DND-41 (cell line): ENCODE data around the gene PHF20.

Experiments used
- ATAC-seq: fragments of 200-7000 bp; cut with Tn5 transposase; 3 replicates; pipeline ENCODE4 v1.9.1; 2021; ENCODE audit warnings: low read depth; ENCODE audit not compliant: insufficient read depth
- DNase-seq: peaks from one replicate; pipeline ENCODE4 v3.0.0-alpha.2; 2020
- H2AFZ ChIP-seq: 2 replicates; pipeline ENCODE4 v1.6.0; 2012; ENCODE audit warnings: low read depth, low read length
- H3K27ac ChIP-seq: 2 replicates; pipeline ENCODE4 v1.5.1; 2012; ENCODE audit warnings: low read length, inconsistent platforms
- H3K27me3 ChIP-seq: fragments of 200-600 bp; sonication (generic); 2 replicates; pipeline ENCODE4 v1.6.0; 2012; ENCODE audit warnings: low read length, mild to moderate bottlenecking, inconsistent platforms; ENCODE audit not compliant: insufficient read depth, poor library complexity
- H3K36me3 ChIP-seq: 2 replicates; pipeline ENCODE4 v1.5.1; 2012; ENCODE audit warnings: low read length, inconsistent platforms; ENCODE audit not compliant: insufficient read depth
- H3K4me1 ChIP-seq: 2 replicates; pipeline ENCODE4 v1.5.1; 2012; ENCODE audit warnings: mild to moderate bottlenecking, low read length; ENCODE audit not compliant: insufficient read depth
- H3K4me2 ChIP-seq: 2 replicates; pipeline ENCODE4 v1.6.0; 2012; ENCODE audit warnings: mild to moderate bottlenecking, moderate library complexity, low read length, inconsistent platforms; ENCODE audit not compliant: insufficient read depth
- H3K4me3 ChIP-seq, 2 experiments: fragments of 200-600 bp in 1 of 2; shearing (Covaris generic) in 1 of 2; 2 replicates each; pipeline ENCODE4 v1.5.1; 2012 to 2016; ENCODE audit warnings: inconsistent platforms in 2 of 2, low read length in 2 of 2, mild to moderate bottlenecking in 2 of 2, low read depth in 1 of 2, moderate library complexity in 1 of 2
- H3K79me2 ChIP-seq: 2 replicates; pipeline ENCODE4 v1.6.0; 2012; ENCODE audit warnings: low read length, inconsistent platforms; ENCODE audit not compliant: insufficient read depth
- H3K9ac ChIP-seq: 2 replicates; pipeline ENCODE4 v1.6.0; 2012; ENCODE audit warnings: low read depth, mild to moderate bottlenecking, inconsistent platforms, low read length, moderate library complexity
- H3K9me3 ChIP-seq: 2 replicates; pipeline ENCODE4 v1.5.1; 2012; ENCODE audit warnings: low read length, moderate library complexity, mild to moderate bottlenecking, inconsistent platforms; ENCODE audit not compliant: insufficient read depth, severe bottlenecking
- H4K20me1 ChIP-seq: 2 replicates; pipeline ENCODE4 v1.6.0; 2012; ENCODE audit warnings: low read length; ENCODE audit not compliant: insufficient read depth
- EZH2 ChIP-seq: IDR thresholded peaks from 3 replicates; pipeline ENCODE4 v1.6.1; 2012; ENCODE audit warnings: borderline replicate concordance, low read depth, mild to moderate bottlenecking, moderate library complexity, low read length, inconsistent platforms; ENCODE audit not compliant: severe bottlenecking
- TF ChIP-seq, protein P1 (sequence below): IDR thresholded peaks from 2 replicates; pipeline ENCODE4 v1.5.1; 2012; ENCODE audit warnings: borderline replicate concordance, low read length, moderate library complexity, mild to moderate bottlenecking; ENCODE audit not compliant: poor library complexity, severe bottlenecking; ENCODE audit errors: extremely low read depth

PHF20 gene

DNA sequence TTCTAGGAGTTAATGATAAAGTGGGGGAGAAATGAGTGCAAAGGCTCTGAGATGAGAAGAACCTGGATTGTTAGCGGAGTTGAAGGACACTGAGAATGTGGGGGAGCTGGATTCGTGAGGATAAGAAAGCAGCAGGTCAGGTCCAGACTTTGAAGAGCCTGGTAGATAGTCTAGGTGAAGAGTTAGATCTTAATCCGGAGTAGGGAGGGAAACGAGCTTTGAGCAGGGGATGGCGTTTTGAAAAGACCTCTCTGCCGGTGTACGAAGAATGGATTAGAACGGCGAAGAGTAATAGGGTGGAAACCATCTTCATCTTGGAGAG, 487 bp upstream of the PHF20 start:
- Histone ChIP-seq H3K36me3 (peaks cover 12% of the 10 kb centered on the region), H3K4me2 (peak overlapping the region; percentile 80), H3K4me3 (peak overlapping the region in 1 of 2 experiments; percentile 77; a peak in 2 of 4 replicates), H3K27me3 (no peaks in the 10 kb centered on the region), H2AFZ (peak overlapping the region; percentile 85), H4K20me1 (peaks cover 24% of the 10 kb centered on the region; the same call in 1 of the 2 replicates), H3K4me1 (peaks cover 74% of the 10 kb centered on the region), H3K27ac (peak overlapping the region; percentile 83), H3K9me3 (no peaks in the 10 kb centered on the region), H3K9ac (peak overlapping the region; percentile 73), H3K79me2 (peaks cover 46% of the 10 kb centered on the region)
- no peak for DNase-seq
- no peak for TF ChIP-seq EZH2
- TF ChIP-seq, protein P1, sequence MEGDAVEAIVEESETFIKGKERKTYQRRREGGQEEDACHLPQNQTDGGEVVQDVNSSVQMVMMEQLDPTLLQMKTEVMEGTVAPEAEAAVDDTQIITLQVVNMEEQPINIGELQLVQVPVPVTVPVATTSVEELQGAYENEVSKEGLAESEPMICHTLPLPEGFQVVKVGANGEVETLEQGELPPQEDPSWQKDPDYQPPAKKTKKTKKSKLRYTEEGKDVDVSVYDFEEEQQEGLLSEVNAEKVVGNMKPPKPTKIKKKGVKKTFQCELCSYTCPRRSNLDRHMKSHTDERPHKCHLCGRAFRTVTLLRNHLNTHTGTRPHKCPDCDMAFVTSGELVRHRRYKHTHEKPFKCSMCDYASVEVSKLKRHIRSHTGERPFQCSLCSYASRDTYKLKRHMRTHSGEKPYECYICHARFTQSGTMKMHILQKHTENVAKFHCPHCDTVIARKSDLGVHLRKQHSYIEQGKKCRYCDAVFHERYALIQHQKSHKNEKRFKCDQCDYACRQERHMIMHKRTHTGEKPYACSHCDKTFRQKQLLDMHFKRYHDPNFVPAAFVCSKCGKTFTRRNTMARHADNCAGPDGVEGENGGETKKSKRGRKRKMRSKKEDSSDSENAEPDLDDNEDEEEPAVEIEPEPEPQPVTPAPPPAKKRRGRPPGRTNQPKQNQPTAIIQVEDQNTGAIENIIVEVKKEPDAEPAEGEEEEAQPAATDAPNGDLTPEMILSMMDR: no peak
- ATAC-seq: no peak

- Histone ChIP-seq H3K4me2 (peak overlapping the region; percentile 80), H3K4me1 (peaks cover 72% of the 10 kb centered on the region), H3K79me2 (peaks cover 59% of the 10 kb centered on the region), H3K9ac (peak overlapping the region; percentile 73), H4K20me1 (peaks cover 37% of the 10 kb centered on the region), H3K9me3 (no peaks in the 10 kb centered on the region), H3K27me3 (no peaks in the 10 kb centered on the region), H3K4me3 (peak overlapping the region; percentile 77 to 84), H3K27ac (peak overlapping the region; percentile 83), H2AFZ (peak overlapping the region; percentile 71), H3K36me3 (peaks cover 18% of the 10 kb centered on the region)
- ATAC-seq (no peak), DNase-seq (no peak)
- TF ChIP-seq EZH2: no peak
- TF ChIP-seq, protein P1: no peak
Measured at GRCh38 chr20:35772563-35773058, 796 bp downstream of the PHF20 start.

DNA sequence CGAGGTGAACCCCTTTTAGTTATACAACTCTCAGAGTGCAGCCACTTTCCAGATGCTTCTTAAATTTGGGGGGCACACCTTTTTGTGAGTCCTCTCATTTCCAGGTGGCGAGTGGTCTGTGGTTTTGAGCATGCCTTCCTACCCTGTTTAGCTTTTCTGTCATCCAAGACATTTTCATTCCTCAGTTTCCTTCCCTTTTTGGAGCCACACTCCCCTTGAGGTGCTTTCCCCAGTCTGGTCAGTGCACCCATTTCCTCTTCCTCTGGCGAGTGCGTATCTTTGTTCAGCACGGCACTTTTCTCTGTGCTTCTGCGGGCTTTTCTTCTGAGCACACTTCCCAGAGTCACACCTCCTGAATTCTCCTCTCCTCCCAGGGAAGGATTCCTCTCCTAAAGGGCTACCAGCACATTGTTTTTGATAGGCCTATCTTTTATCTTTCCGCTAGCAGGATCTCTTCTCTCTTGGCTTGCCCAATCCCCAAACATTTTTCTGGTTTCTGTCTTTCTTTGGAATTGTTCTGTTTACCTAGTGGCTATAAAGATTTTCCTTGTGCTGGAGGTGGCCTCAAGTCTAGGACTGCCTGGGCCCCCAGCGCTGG, 1.4 kb downstream of the PHF20 start:
- Histone ChIP-seq H3K4me2 (peak overlapping the region; percentile 80), H3K9me3 (no peaks in the 10 kb centered on the region), H3K79me2 (peaks cover 66% of the 10 kb centered on the region), H2AFZ (no peak overlapping the region), H3K9ac (peak overlapping the region; percentile 73), H3K4me3 (peak overlapping the region; percentile 77 to 84; a peak in 3 of 4 replicates), H3K27me3 (no peaks in the 10 kb centered on the region), H3K27ac (peak overlapping the region; percentile 83), H4K20me1 (peaks cover 38% of the 10 kb centered on the region), H3K36me3 (peaks cover 20% of the 10 kb centered on the region), H3K4me1 (peaks cover 65% of the 10 kb centered on the region)
- ATAC-seq (no peak), DNase-seq (peak; percentile 39)
- TF ChIP-seq, protein P1: no peak
- TF ChIP-seq EZH2: no peak
